PC-3 (cell line): ENCODE measurements around the gene PCBP3. TPM values are rescaled to one million over a fixed set of nuclear protein-coding genes. Genes with fewer than 3 reads are reported as not detected.

Experiments
- ATAC-seq: fragments of 200-7000 bp; cut with Tn5 transposase; 2 replicates; pipeline ENCODE4 v1.9.1; 2020; ENCODE audit warnings: mild to moderate bottlenecking, moderate library complexity
- BruUV-seq: library from RNA; stranded (reverse); fragments of 400-500 nt; replicated peaks from 2 replicates; lab custom pipeline; 2021; lab: Mats Ljungman, UMichigan
- CTCF ChIA-PET: fragments of 300-600 bp; sonication (Branson Sonifier 250); formaldehyde crosslinking; loops from one replicate; lab custom pipeline; 2022; ENCODE audit warnings: antibody characterized with exemption; lab: Charles Lee
- POLR2A ChIA-PET: fragments of 300-600 bp; sonication (Branson Sonifier 250); formaldehyde crosslinking; loops from one replicate; lab custom pipeline; 2022; ENCODE audit warnings: antibody characterized with exemption; ENCODE audit not compliant: unreplicated experiment; lab: Charles Lee
- DNase-seq: peaks from one replicate; pipeline ENCODE4 v3.0.0-alpha.2; 2015
- H2AFZ ChIP-seq: fragments of 300-600 bp; sonication (generic); 2 replicates; pipeline ENCODE4 v1.6.0; 2016; ENCODE audit warnings: antibody characterized with exemption, low read length
- H3F3A ChIP-seq: fragments of 300-600 bp; sonication (generic); one replicate; pipeline ENCODE4 v1.6.0; 2017; ENCODE audit warnings: antibody characterized with exemption, low read length, control low read depth, mild to moderate bottlenecking; ENCODE audit not compliant: unreplicated experiment
- H3K27ac ChIP-seq: fragments of 300-600 bp; sonication (generic); 2 replicates; pipeline ENCODE4 v1.5.1; 2016; ENCODE audit warnings: mild to moderate bottlenecking, low read length
- H3K27me3 ChIP-seq: fragments of 300-600 bp; sonication (generic); 2 replicates; pipeline ENCODE4 v1.6.1; 2016; ENCODE audit warnings: low read length, mixed read lengths
- H3K36me3 ChIP-seq: fragments of 300-600 bp; sonication (generic); 2 replicates; pipeline ENCODE4 v1.6.1; 2016; ENCODE audit warnings: low read depth, mixed run types, low read length, mixed read lengths
- H3K4me1 ChIP-seq: fragments of 300-600 bp; sonication (generic); 2 replicates; pipeline ENCODE4 v1.5.1; 2016; ENCODE audit warnings: low read length; ENCODE audit not compliant: insufficient read depth
- H3K4me2 ChIP-seq: fragments of 300-600 bp; sonication (generic); 2 replicates; pipeline ENCODE4 v1.6.0; 2016; ENCODE audit warnings: low read length
- H3K4me3 ChIP-seq: fragments of 300-600 bp; sonication (generic); 2 replicates; pipeline ENCODE4 v1.5.1; 2016; ENCODE audit warnings: mild to moderate bottlenecking, low read length, mixed read lengths
- H3K79me2 ChIP-seq: fragments of 300-600 bp; sonication (generic); 2 replicates; pipeline ENCODE4 v1.6.1; 2017; ENCODE audit warnings: low read length, mixed read lengths
- H3K9ac ChIP-seq: fragments of 300-600 bp; sonication (generic); 2 replicates; pipeline ENCODE4 v1.6.0; 2016; ENCODE audit warnings: mild to moderate bottlenecking, low read length
- H3K9me2 ChIP-seq: fragments of 300-600 bp; sonication (generic); replicated peaks from 2 replicates; pipeline ENCODE4 v1.6.1; 2016; ENCODE audit warnings: mixed run types, low read length, mixed read lengths
- H3K9me3 ChIP-seq: fragments of 300-600 bp; sonication (generic); 2 replicates; pipeline ENCODE4 v1.6.1; 2016; ENCODE audit warnings: low read length, mixed read lengths
- H4K20me1 ChIP-seq: fragments of 300-600 bp; sonication (generic); 2 replicates; pipeline ENCODE4 v1.6.1; 2016; ENCODE audit warnings: low read length, mixed read lengths
- CTCF ChIP-seq: fragments of 300-600 bp; sonication (generic); conservative IDR thresholded peaks from 2 replicates; pipeline ENCODE4 v1.5.1; 2017; ENCODE audit warnings: antibody characterized with exemption, low read depth, mild to moderate bottlenecking, low read length
- EZH2 ChIP-seq: fragments of 300-600 bp; sonication (generic); IDR thresholded peaks from one replicate; pipeline ENCODE4 v1.6.1; 2017; ENCODE audit warnings: antibody characterized with exemption, mild to moderate bottlenecking, low read length; ENCODE audit not compliant: unreplicated experiment
- EZH2phosphoT487 ChIP-seq: fragments of 300-600 bp; sonication (generic); IDR thresholded peaks from 2 replicates; pipeline ENCODE4 v1.6.1; 2018; ENCODE audit warnings: mild to moderate bottlenecking, antibody characterized with exemption, low read length, borderline replicate concordance
- intact Hi-C: fragments of 100-400 bp; cut with micrococcal nuclease; formaldehyde crosslinking; loops from 2 replicates; pipeline ENCODE4 v1.9.0; 2023
- total RNA-seq: library from RNA; depleted of rRNA; stranded (reverse); fragments of >200 nt; gene quantifications from 2 replicates; pipeline ENCODE4 v1.2.3, GENCODE V29; 2014

PCBP3 gene
- total RNA-seq, 1 experiment from 2014 or later, result 2.4 TPM

GRCh38 chr21:45780647-45781046 is 137.1 kb downstream of the PCBP3 start:
- ATAC-seq (no peak), DNase-seq (no peak)
- CTCF ChIA-PET, result no interaction called here
- Histone ChIP-seq H3K9me3 (peaks cover 10% of the 10 kb centered on the region; the same call in 1 of the 2 replicates), H3K79me2 (no peaks in the 10 kb centered on the region), H3K27ac (no peak overlapping the region), H3K9ac (no peak overlapping the region), H3K27me3 (no peaks in the 10 kb centered on the region), H2AFZ (no peak overlapping the region), H3K9me2 (no peaks in the 10 kb centered on the region), H3K4me2 (no peak overlapping the region), H4K20me1 (no peaks in the 10 kb centered on the region), H3K36me3 (no peaks in the 10 kb centered on the region), H3F3A (no peaks in the 10 kb centered on the region), H3K4me3 (no peak overlapping the region), H3K4me1 (no peaks in the 10 kb centered on the region)
- intact Hi-C loops, result no loop called here
- POLR2A ChIA-PET, result no interaction called here
- TF ChIP-seq EZH2 (no peak), EZH2phosphoT487 (no peak)
- no TSS peak for BruUV-seq

- no peak overlapping the region for H2AFZ ChIP-seq
- no peaks in the 10 kb centered on the region for H4K20me1 ChIP-seq
- intact Hi-C loops, result no loop called here
- H3K27me3 ChIP-seq, result no peaks in the 10 kb centered on the region
- TF ChIP-seq EZH2phosphoT487 (no peak), CTCF (no peak), EZH2 (no peak)
- no peaks in the 10 kb centered on the region for H3K4me1 ChIP-seq
- no TSS peak for BruUV-seq
- peaks cover 10% of the 10 kb centered on the region; the same call in 1 of the 2 replicates for H3K9me3 ChIP-seq
- no peak overlapping the region for H3K27ac ChIP-seq
- no peaks in the 10 kb centered on the region for H3K9me2 ChIP-seq
- H3F3A ChIP-seq, result no peaks in the 10 kb centered on the region
- DNase-seq, result no peak
- ATAC-seq, result no peak
- no peaks in the 10 kb centered on the region for H3K79me2 ChIP-seq
- CTCF ChIA-PET, result no interaction called here
- no peak overlapping the region for H3K4me3 ChIP-seq
- POLR2A ChIA-PET, result no interaction called here
- H3K4me2 ChIP-seq, result no peak overlapping the region
- H3K36me3 ChIP-seq, result no peaks in the 10 kb centered on the region
- no peak overlapping the region for H3K9ac ChIP-seq
These were observed 138.2 kb downstream of the PCBP3 start for GRCh38 chr21:45781741-45782140.

DNA sequence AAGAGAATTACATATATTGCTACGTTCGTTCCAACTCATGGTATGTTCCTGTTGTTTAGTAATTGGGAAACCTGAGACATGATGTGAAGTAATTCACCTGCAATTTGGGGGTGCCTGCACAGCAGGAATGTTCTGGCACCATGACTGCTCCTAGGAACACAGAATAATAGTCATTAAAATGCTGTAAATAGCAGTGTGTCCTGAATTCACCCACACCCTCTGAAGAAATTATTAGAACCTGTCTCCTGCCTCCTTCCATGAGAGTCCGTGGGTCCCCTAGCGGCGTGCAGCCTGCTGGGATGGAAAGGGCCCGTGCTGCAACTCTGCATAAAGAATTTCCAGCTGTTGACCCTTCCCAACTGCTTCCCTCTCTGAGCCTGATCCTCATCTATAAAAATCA is 143.1 kb downstream of the PCBP3 start:
- no peak for TF ChIP-seq CTCF
- Histone ChIP-seq H3K36me3 (no peaks in the 10 kb centered on the region), H3K4me1 (no peaks in the 10 kb centered on the region), H4K20me1 (no peaks in the 10 kb centered on the region), H3K9ac (no peak overlapping the region), H3K4me3 (no peak overlapping the region), H3K9me2 (no peaks in the 10 kb centered on the region), H3K27ac (no peak overlapping the region), H3K4me2 (no peak overlapping the region), H2AFZ (no peak overlapping the region), H3K27me3 (no peaks in the 10 kb centered on the region), H3F3A (no peaks in the 10 kb centered on the region), H3K9me3 (no peaks in the 10 kb centered on the region), H3K79me2 (no peaks in the 10 kb centered on the region)
- DNase-seq (no peak), ATAC-seq (no peak)
- ChIA-PET CTCF (no interaction called here), POLR2A (no interaction called here)
- BruUV-seq, result no TSS peak
- intact Hi-C loops, result no loop called here
